Esophagus mucosa (tissue), 1 donor: ENCODE data around the gene NOL4L. TPM values are rescaled to one million over a fixed set of nuclear protein-coding genes. Genes with fewer than 3 reads are reported as not detected.
"Not testable (repeated sequence)": the region's sequence is repeated elsewhere in the genome, so short reads cannot be mapped to it uniquely, and the experiment has no call there.

Source experiments
- ATAC-seq: fragments of 200-7000 bp; cut with Tn5 transposase; one replicate; pipeline ENCODE4 v1.9.1; 2020
- total RNA-seq: library from RNA; stranded (reverse); gene quantifications from one replicate; pipeline ENCODE4 v1.2.4, GENCODE V29; 2023
- donor health status: DM: yes; HTN: yes; CAD: no.

Gene NOL4L
- total RNA-seq, 1 donor from 2014 or later: 2.0 TPM

GRCh38 chr20:32506721-32507120, 78.4 kb downstream of the NOL4L start:
- ATAC-seq: no peak

GRCh38 chr20:32505723-32506473, 79.2 kb downstream of the NOL4L start:
- ATAC-seq: no peak

DNA sequence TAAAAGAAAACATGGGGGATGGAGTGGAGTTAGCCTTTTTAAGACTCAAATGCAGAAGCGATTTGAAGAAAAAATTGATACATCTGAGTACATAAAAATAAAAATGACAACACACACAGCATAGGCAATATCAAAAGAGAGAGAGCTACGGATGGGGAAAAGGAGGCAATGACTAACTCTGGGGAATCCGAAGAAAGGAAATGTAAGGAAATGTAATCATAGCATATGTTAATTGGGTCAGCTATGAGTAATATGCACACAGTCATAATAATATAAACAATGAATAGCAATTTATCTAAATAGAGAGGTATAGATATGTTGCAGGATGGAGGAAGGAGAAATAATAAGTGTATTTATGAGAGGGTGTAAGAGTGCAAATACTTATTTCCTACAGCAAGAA, 83.4 kb downstream of the NOL4L start:
- ATAC-seq: peak; percentile 46

GRCh38 chr20:32497589-32498224, 87.4 kb downstream of the NOL4L start:
- peak; percentile 38 for ATAC-seq

GRCh38 chr20:32496811-32497533, 88.2 kb downstream of the NOL4L start:
- no peak for ATAC-seq

- ATAC-seq: no peak
Measured at GRCh38 chr20:32495949-32496348, 89.2 kb downstream of the NOL4L start.

GRCh38 chr20:32495217-32495565, 89.9 kb downstream of the NOL4L start:
- no peak for ATAC-seq

GRCh38 chr20:32494483-32495216, 90.5 kb downstream of the NOL4L start:
- no peak for ATAC-seq

- no peak for ATAC-seq
Measured at GRCh38 chr20:32493356-32493755, 91.8 kb downstream of the NOL4L start.

GRCh38 chr20:32491764-32492151, 93.4 kb downstream of the NOL4L start:
- not testable (repeated sequence) for ATAC-seq

DNA sequence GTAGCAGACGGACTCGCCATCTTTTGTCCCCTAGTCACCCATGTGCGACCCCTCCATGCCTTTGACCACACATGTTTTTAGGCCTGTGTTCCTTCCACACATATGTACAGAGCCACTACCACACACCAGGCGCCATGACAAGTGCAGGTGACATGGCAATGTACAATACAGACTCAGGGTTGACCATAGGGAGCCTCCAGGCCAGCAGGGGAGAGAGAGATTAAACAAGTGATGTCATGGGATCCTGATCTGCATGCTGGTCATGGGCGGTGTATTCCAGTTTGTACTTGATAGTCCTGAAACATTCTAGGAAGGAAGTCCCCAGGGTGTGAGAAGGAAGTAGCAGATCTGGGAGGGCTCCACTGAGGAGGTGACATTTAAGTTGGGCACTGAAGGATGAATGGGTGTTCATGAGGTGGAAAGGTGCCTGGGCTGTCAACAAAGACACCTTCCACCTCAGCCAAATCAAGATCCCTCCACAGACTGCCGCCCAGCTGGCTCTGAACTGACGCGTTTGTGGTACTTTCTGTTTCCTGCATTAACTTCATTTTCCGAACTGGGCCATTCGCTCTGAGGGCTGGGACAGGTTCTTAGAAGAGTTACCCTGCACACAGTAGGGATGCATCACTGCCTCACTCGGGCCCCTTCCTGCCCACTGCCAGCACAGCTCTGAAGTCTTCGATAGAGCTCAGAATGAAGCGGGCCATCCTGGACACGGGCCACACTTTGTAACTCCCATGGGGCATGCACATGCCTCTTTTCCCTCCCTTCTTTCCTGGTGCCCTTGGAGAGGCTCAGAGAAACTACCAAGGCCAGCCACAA, 94.0 kb downstream of the NOL4L start:
- ATAC-seq: no peak

- no peak for ATAC-seq
Measured at GRCh38 chr20:32488066-32488838, 96.9 kb downstream of the NOL4L start.

- no peak for ATAC-seq
Measured at GRCh38 chr20:32487381-32487780, 97.8 kb downstream of the NOL4L start.

- no peak for ATAC-seq
Measured at GRCh38 chr20:32485770-32486478, 99.2 kb downstream of the NOL4L start.

- peak; percentile 51 for ATAC-seq
Measured at GRCh38 chr20:32484958-32485769, 100.0 kb downstream of the NOL4L start.

GRCh38 chr20:32484225-32484957, 100.7 kb downstream of the NOL4L start:
- ATAC-seq: peak; percentile 36

- ATAC-seq: peak; percentile 49
Measured at GRCh38 chr20:32483351-32484224, 101.5 kb downstream of the NOL4L start.
